Activated CD4-positive, alpha-beta T cell treated with anti-CD3 and anti-CD28 coated beads for 24 hours (primary cell): ENCODE measurements around the gene GADL1.

Experiments used
- DNase-seq, 2 donors: peaks; one replicate each; pipeline ENCODE4 v3.0.0-alpha.2; 2020; ENCODE audit warnings: low read depth in 2 of 2

Gene GADL1

GRCh38 chr3:30695302-30696061 is 199.0 kb downstream of the GADL1 start:
- DNase-seq = no peak

- DNase-seq = no peak
Measured at GRCh38 chr3:30694668-30695067, 199.8 kb downstream of the GADL1 start.

- DNase-seq = no peak
Measured at GRCh38 chr3:30694148-30694547, 200.3 kb downstream of the GADL1 start.

- DNase-seq = peak in 1 of 2 donors; percentile 44
Measured at GRCh38 chr3:30693470-30694120, 200.9 kb downstream of the GADL1 start.

DNA sequence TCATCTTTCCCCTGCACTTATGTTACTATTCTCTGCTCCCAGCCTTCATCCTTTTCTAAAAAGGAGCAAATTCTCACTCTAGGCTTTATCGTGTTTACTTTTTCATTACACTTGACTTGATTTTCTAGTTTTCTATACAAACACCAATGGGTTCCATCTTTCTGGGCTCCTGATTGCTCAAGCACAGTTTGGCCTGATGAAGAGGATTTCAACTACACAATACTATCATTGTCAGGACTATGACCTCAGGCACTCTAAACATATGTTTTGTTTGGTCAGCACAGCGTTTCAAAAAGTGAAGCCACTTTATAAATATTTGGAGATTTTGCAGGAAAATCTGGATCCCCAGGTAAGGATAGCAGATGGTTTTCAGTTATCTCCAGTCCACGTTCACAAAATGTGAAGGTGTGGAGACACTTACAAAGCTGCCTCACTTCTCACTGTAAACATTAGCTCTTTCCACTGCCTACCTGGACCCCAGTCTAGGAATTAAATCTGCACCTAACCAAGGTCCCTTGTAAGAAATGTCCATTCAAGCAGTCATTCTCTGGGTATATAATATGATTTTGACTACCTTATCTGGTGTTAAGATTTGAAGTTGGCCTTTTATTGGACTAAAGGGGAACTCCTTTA is 201.8 kb downstream of the GADL1 start:
- DNase-seq = no peak

- no peak for DNase-seq
Measured at GRCh38 chr3:30691944-30692343, 202.5 kb downstream of the GADL1 start.

DNA sequence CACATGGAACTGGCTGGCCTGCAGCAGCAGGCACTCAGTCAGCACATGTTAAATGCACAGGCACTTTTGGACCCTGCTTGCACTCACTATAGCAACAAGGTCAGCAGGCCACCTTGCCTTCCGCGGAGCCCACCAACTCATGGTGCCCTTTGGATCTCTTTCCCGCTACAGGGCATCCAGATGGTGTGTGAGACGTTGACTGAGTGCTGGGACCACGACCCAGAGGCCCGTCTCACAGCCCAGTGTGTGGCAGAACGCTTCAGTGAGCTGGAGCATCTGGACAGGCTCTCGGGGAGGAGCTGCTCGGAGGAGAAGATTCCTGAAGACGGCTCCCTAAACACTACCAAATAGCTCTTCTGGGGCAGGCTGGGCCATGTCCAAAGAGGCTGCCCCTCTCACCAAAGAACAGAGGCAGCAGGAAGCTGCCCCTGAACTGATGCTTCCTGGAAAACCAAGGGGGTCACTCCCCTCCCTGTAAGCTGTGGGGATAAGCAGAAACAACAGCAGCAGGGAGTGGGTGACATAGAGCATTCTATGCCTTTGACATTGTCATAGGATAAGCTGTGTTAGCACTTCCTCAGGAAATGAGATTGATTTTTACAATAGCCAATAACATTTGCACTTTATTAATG is 203.1 kb downstream of the GADL1 start:
- no peak for DNase-seq

DNA sequence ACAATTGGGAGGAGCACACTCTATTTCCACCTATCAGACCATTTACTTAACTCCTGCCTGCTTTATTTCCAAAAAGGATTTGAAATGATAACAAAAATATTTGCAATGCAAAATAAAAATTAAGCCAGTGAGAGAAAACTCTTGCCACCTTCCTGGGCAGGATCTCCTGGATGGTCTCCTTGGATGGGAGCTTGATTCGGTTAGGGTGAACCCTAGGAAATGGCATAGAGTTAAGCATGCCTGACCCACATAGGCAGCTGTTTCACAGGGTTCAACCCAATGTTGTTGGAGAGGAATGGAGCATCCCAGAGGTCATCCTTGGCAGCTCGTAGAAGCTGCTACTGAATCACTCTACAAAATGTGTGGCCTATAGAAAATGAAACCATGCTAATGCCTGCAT is 204.3 kb downstream of the GADL1 start:
- DNase-seq = no peak

GRCh38 chr3:30688776-30689641 is 205.5 kb downstream of the GADL1 start:
- no peak for DNase-seq

- no peak for DNase-seq
Measured at GRCh38 chr3:30687930-30688570, 206.4 kb downstream of the GADL1 start.

DNA sequence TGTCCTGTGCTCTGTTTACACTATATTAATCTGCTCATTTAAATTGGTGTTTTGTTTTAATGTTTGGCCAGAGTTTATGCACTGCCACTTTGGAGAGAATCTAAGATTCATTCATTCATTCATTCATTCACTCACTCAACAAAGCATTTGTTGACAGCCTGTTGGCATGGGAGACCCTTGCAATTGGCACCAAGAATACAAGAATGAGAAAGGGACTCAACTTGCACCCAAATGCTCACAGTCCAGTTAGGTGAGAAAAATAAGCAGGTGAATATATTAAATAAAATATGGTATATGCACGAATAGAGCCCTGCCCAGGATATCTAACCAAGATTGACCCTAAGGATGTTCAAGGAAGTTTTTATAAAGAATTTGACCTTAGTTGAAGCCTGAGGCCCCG is 207.7 kb downstream of the GADL1 start:
- no peak for DNase-seq

DNA sequence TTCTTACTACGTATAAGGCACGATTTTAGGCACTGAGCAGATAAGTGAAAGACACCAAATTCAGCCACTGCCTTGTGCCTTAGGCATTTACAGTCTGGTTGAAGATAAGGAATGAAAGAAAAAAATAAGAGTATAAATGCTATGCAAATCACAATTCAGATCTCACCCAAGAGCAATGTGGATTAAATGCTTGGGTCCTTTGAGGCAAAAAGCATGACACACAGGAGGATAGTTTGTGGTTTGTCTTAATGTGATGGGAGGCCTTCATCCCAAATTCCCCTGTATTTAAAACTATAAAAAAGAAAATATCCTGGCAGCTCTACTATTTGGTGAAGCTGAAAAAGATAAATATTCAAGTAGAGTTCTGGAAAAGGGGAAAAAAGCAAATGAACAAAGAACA is 208.3 kb downstream of the GADL1 start:
- DNase-seq = no peak

- no peak for DNase-seq
Measured at GRCh38 chr3:30685267-30685667, 209.2 kb downstream of the GADL1 start.

DNA sequence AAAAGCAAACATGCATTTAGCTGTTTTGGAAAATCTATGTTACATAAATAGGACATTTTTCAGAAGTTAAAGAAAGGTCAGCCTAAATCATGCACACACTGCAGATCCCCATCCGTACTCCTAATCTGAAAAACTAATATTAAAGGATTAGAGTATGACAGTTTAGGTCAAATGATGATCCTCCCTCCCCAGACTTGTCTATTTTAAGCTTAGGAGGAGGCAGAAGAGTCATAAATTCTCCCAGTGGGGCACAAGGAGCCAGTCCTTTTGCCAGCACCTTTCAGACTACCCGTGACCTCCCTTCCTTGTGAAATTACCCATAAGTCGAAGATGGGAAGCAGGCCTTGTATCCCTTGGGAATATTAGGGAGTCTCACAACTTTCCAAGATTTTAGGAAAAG is 210.1 kb downstream of the GADL1 start:
- DNase-seq = no peak

DNA sequence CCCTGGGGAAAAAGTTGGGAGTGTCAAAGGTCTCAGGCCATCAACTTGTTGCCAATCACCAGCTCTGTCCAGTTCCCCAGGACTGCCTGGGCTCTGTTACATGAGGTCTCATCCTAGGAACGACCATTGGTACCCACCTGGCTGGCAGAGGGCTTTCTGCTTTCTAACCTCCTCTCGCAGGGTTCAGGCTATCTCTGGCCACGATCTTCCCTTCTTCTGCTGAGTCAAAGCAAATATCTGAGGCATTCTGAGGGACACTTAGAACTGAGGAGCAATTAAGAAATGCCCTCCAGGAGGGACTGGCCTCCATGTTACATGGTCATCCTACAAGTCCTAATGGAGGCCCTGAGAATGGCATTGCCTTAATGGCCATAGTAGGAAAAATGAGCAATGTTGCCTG is 210.7 kb downstream of the GADL1 start:
- no peak for DNase-seq

DNA sequence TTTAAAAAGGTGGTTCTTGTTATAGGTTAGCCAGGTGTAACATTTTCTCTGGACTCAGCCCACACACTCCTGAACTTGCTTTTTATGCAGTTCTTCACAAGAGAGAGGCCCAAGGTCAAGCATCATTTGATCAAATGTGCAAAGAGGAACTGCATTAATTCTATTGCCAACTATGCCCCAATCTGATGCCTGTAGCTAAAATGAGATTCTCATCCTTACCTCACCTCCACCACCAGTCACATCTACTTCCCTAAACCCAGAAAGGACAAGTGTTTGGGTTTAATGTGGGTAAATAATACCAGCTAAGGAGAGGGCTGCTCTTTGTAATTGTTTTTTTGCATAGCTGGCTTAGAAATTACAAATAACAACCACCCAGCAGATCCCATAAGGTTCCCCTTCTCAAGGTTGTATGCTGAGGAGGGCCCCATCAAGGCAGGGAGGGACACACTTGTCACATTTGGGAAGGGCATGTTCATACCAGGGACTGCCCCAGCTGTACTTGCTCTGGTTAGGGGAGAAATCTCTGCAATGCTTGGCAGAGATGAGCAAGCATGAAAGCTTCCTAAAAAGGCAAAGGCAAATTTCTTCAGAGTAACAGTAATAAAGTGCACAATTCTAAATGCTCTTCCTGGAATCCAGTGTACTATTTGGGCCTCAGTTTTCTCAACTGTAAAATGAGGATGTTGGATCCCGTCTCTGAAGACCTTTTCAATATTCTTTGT is 211.9 kb downstream of the GADL1 start:
- DNase-seq = no peak

DNA sequence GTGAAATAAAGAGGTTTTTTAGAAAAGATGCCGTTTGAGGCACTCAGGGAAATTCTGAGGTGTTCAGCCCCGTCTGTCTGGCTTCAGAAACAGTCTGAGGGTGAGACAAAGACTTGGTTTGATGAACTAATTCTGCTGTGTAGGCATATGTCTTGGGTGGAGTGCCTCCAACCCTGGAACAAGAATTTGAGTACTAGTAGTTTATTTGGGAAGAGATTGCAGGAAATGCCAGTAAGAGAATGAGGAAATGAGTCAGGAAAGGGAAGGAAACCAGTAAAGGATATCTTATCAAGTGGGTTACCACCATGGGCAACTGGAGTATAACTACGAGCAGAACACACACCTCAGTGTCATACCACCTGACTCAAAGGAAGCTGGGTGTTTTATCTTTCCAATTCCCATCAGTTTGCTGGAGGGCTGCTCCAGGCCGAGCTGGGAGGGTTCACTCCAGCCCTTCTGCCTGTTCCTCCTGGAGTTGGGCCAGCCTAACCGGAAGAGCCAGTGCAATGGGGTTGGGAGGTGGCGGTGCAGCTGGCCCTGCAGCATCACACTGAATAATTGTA is 212.7 kb downstream of the GADL1 start:
- no peak for DNase-seq

DNA sequence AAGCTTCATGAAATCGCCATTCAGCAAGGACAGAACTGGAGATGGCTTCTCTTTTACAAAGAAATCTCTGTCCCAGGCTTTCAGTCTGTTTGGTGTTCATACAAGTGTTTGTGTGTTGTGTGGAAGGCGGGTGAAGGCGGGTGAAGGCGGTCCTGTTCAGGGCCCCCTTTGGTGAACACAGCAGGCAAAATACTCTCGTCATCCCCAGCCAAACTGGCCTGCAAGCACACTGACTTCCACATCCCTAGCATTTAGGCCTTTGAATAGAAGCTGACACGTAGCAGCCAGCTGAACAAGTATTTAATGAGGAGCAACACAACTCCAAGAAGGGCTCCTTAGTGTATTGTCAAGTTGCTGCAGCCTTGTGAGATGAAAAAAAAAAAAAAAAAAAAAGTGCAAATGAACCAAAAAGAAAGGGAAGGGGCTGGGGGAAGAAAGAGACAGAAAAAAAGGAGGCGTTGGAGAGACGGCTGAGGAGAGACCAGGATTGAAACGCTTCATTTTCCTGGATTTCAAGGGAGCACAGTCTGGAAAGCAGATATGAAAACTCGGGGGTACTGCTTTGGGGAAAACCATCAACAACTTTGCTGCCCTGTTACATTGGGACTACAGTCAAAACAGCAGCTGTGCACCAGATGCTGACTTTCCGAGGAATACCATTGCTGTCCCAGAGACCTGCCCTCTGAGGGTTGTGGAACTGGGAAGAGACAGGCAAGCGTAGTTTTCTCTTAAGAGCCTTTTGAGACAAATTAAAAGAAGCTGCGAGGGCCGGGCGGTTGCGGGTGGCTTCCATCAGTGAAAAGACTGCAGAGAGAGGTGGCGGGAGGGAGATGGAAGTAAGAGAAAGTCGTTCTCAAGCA is 213.4 kb downstream of the GADL1 start:
- DNase-seq = no peak

GRCh38 chr3:30679045-30679444 is 215.4 kb downstream of the GADL1 start:
- no peak for DNase-seq
